T follicular helper cell (primary cell): ENCODE measurements around the gene ORAI2.
"Not testable (repeated sequence)": the region's sequence is repeated elsewhere in the genome, so short reads cannot be mapped to it uniquely, and the experiment has no call there.

ENCODE experiments used
- DNase-seq: peaks from one replicate; pipeline ENCODE4 v3.0.0-alpha.2; 2020; ENCODE audit warnings: low read depth

ORAI2 gene

GRCh38 chr7:102469972-102470825 is 36.8 kb downstream of the ORAI2 start:
- DNase-seq = no peak

DNA sequence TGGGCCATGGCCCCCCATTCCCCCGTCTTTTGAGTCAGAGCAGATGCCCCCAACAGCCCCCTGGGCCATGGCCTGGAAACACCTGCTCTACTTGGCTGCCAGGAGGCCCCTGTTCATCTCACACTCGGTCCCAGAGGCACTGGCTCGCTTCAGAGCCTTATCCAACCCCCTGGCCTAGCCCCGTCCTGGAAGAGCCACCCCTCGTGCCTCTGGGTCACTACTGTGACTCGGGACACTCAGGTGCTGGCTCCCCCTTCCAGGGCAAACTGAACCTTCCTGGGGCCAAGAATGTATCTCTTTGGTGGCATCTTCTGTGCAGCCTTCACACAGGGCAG is 38.4 kb downstream of the ORAI2 start:
- DNase-seq = no peak

DNA sequence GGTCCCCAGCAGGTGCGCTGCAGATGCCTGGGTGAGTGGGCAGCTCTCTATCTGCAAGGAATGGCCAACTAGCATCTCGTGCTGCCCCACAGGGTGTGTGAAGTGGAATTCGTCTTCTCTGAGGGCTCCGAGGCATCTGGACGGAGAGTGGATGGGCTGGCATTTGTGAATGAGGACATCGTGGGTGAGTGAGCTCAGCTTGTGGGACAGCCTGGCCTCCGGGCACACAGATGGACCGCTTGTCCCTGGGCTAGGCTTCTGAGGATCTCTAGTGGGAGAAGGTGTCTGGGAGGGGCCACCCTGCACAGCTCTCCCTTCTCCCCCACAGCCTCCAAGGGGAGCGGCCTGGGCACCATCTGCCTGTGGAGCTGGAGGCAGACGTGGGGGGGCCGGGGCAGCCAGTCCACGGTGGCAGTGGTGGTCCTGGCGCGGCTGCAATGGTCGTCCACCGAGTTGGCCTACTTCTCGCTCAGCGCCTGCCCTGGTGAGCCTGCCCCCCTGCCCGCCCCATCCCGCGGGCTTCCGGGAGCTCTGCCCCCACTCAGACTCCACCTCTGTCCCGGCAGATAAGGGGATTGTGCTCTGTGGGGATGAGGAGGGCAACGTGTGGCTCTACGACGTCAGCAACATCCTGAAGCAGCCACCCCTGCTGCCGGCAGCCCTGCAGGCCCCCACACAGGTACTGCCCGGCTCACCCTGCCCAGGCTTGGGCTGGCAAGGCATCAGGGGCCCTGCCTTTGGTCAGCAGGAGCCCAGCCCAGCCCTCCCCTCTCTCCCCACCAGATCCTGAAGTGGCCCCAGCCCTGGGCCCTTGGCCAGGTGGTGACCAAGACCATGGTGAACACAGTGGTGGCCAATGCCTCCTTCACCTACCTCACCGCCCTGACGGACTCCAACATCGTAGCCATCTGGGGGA is 39.0 kb downstream of the ORAI2 start:
- DNase-seq = no peak

DNA sequence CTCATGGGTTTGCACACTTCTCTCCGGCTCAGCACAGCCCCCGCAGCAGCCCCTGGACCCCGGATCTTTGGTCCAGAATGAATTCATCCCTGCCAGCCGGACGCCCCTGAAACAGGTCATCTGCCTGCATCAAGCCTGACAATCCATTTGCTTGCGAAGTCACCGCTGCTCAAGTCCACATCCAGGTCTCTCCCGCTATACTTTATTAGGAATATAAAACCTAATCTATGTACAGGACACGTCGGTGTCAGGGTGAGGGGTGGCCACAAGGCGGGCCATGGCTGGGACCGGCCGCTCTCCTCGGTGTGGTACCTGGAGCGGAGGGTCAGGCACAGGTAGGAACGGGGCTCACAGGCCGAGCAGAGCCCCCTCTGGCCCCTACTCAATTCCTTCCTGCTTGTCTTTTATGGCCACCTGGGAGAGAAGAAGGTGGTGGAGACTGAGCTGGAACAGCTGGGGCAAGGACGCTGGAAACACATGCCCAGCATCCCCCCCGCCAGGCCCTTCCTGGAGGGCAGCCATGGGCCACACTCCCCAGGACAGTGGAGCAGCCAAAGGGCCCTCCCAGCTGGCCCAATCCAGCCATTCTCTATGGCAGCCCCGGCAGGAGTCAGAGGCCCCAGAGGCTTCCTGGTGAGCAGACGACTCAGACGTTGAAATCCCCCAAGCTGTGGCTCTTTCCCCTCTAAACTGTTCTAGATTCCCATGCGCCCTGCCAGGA is 40.1 kb downstream of the ORAI2 start:
- no peak for DNase-seq

GRCh38 chr7:102474116-102474515 is 40.7 kb downstream of the ORAI2 start:
- not testable (repeated sequence) for DNase-seq

DNA sequence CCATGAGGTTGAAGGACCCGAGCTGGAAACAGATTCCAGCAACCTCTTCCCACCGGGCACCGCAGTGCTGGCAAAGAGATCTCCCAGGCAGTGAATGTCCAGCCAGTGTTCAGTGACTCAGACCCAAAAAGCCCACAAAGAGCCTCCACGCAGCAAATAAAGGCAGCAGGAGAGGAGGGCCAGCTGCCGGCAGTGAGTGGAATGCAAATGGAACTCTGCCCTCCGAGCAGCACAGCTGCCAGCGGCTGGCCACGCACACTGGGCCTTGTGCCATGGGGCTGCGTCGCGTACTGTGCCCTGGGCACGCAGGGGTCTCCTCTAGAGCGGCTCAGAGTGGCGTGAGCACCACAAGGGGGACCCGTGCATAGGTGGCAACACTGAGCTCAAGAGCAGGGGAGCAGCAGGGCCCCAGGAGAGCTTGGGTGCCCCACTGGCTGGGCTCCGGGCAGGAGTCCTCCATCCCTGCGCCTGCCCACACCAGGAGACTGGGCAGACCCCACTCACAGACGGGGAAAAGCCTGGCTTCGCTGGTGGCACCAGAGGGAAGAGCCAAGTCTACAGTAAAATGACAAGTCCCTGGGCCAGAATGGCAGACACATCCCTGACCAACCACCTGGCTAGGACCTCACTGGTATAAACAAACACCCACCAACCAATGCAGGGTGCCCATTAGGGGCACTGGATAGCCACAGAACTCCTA is 41.5 kb downstream of the ORAI2 start:
- not testable (repeated sequence) for DNase-seq

- DNase-seq = peak; percentile 68
These were observed 45.2 kb downstream of the ORAI2 start, which contains the start of gene POLR2J for GRCh38 chr7:102478314-102479208. Gene POLR2J, minus strand, starts transcription at chr7:102478922. Its CDS starts 62 bp downstream, at chr7:102478860.

GRCh38 chr7:102479209-102479584 is 45.8 kb downstream of the ORAI2 start:
- DNase-seq = not testable (repeated sequence)

GRCh38 chr7:102479982-102480637 is 46.7 kb downstream of the ORAI2 start:
- not testable (repeated sequence) for DNase-seq

GRCh38 chr7:102481962-102482361 is 48.6 kb downstream of the ORAI2 start:
- not testable (repeated sequence) for DNase-seq

DNA sequence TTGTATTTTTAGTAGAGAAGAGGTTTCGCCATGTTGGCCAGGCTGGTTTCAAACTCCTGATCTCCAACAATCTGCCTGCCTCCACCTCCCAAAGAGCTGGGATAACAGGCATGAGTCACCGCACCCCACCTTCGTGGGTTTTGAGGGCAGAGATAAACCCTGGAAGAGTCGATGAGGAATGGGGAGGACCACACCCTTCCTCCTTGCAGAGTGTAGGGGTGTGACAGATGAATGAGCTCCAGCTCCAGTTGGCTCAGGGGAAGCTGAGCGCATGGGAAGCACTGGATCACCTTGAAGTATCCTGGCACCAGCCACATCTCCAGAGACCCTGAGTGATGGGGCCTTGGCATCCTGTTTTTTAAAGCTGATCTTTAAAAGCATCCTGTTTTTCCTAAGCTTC is 50.9 kb downstream of the ORAI2 start:
- not testable (repeated sequence) for DNase-seq

DNA sequence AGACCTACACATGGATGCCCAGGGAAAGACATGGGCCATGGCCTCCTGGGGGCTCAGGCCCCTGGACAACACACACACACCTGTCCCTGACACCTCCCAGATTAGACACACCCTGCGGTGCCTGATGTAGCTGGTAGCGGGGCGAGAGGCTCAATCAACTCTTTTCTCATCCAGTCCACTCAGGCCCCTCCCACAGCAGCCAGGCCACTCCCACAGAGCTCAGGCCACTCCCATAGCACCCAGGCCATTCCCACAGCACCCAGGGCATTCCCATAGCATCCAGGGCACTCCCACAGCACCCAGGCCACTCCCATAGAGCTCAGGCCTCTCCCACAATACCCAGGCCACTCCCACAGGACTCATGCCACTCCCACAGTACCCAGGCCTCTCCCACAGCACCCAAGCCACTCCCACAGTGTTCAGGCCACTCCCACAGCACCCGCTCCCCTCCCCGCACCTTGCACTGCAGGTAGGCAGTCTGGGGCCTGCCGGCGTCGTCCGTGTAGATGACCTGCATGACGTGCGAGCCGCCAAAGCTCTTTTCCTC is 57.2 kb downstream of the ORAI2 start:
- peak; percentile 58 for DNase-seq

- not testable (repeated sequence) for DNase-seq
These were observed 60.0 kb downstream of the ORAI2 start for GRCh38 chr7:102493220-102493935.

GRCh38 chr7:102494026-102494425 is 60.7 kb downstream of the ORAI2 start:
- DNase-seq = not testable (repeated sequence)

DNA sequence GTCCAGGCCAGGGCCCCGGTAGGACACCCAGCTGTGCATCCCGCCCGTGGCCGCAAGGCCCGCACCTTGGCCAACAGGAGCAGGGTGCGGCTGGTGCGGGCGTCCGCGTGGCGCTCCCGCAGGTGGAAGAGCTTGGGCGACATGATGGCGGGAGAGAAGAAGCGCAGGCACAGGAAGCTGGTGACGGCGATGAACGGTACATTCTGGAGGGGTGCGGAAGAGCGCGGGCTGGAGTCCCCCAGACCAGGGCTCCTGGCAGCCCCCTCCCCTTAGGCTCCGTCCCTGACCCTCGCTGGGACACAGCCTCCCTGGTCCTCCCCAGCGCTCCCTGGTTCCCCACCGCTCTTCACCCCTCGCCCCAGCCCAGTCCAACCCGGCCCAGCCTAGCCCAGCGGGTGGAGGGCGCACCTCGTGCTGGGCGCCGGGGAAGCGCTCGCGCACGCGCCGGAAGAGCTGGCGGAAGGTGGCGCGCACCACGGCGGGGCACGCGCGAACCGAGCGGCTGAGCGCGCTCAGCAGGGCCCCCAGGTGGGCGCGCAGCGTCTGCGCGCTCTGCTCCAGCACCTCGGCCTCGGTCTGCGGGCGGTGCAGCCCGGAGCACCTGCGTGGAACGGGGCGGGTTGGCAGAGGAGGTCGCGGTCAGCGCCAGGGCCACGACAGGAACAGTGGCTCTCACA is 61.2 kb downstream of the ORAI2 start:
- DNase-seq = not testable (repeated sequence)

DNA sequence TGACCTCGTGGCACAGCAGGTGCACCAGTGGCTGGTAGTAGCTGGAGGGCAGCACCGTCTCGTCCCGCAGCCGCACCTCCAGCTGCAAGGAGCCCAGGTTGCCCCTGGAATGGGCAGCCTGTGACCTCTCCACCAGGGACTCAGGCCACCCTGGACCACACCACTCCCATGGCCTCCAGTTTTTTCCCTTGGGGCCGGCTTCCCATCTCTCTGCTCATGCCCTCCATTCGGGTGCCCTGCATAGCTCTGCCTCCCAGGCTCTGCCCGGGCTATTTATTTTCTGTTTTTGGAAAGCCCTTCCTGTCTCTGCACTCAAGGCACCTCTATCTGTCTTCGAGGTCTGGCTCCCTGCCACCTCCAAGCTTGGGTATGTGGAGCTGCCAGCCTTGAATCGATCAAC is 63.5 kb downstream of the ORAI2 start:
- DNase-seq = not testable (repeated sequence)

- not testable (repeated sequence) for DNase-seq
These were observed 63.9 kb downstream of the ORAI2 start for GRCh38 chr7:102497308-102497707.

DNA sequence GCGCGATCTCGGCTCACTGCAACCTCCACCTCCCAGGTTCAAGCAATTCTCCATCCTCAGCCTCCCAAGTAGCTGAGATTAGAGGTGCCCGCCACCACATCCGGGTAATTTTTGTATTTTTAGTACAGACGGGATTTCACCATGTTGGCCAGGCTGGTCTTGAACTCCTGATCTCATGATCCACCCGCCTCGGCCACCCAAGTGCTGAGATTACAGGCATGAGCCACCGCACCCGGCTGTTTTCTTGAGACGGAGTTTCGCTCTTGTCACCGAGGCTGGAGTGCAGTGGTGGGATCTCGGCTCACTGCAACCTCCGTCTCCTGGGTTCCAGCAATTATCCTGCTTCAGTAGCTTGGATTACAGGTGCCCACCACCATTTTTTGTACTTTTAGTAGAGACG is 64.9 kb downstream of the ORAI2 start:
- not testable (repeated sequence) for DNase-seq
